ENCODE results near the gene AMIGO1. TPM values are rescaled to one million over a fixed set of nuclear protein-coding genes. Genes with fewer than 3 reads are reported as not detected.

The AMIGO1 gene
- total and polyA plus RNA-seq, 10 of the 15 experiments (the other 5 are each of a cell fraction or from before 2014, with no cell fraction given), result 0.02 to 0.28 (median 0.08) TPM; not detected in 1

DNA sequence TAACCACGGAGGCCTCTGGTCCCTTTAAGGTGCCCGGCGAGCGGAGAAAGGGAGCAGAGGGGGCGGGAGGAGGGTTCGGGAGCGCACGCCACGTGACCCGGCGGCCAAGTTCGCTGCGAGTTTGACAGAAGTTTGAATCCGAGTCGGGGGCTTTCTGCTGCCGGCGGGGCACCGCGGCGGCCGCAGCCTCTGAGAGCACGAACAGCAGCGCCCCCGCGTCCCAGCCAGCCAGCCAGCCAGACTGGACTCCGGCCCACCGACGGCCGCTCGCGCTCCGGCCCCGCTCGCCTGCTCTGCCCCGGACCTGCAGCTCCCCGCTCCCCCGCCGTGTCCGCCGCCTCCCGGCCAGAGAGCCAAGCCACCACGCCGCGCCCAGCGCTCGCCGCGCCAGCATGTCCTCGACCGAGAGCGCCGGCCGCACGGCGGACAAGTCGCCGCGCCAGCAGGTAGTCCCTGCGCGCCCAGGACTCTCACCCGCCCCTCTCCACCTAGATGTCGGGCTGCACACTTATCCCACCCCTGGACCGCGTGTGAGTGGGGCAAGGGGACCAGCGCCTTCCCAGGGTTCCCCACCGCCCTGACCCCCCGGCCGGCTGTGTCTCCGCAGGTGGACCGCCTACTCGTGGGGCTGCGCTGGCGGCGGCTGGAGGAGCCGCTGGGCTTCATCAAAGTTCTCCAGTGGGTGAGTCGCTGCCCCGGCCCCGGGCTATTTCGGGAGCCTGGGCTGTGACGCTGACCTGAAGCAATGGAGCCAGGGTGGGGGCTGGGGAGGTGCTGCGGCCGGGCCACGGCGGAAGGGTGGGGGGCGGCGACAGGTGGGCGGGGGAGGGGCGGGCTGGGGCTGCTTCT, 42.9 kb downstream of the AMIGO1 start, which contains the start of gene SYPL2:
TSS of gene SYPL2 (plus strand) at position 95 of the 849 bp plus-strand sequence. CDS start at position 393, 298 bp downstream.
- Histone ChIP-seq H3K9me3 (replicated peaks; ENCODE audit: control insufficient read depth, insufficient read depth, low read length) (no peaks in the 10 kb centered on the region), H3K79me2 (ENCODE audit: control insufficient read depth, insufficient read depth, low read length) (no peaks in the 10 kb centered on the region), H4K20me1 (ENCODE audit: control insufficient read depth, insufficient read depth) (no peaks in the 10 kb centered on the region), H3K4me3 (no peak within 1 kb of the TSS), H3K27ac (ENCODE audit: control insufficient read depth, insufficient read depth) (no peak within 1 kb of the TSS), H3K4me1 (ENCODE audit: control insufficient read depth, insufficient read depth, low read length) (no peaks in the 10 kb centered on the region), H3K4me2 (ENCODE audit: control insufficient read depth, insufficient read depth) (peak within 1 kb of the TSS; percentile 64; the same call in 1 of the 2 replicates), H3K36me3 (ENCODE audit: control insufficient read depth in 2 of 2, insufficient read depth in 2 of 2, low read length in 1 of 2) (no peaks in the 10 kb centered on the region), H2AFZ (ENCODE audit: control insufficient read depth, low read depth, low read length) (no peak within 1 kb of the TSS), H3K9ac (ENCODE audit: control insufficient read depth, insufficient read depth, low read length) (no peak within 1 kb of the TSS), H3K27me3 (replicated peaks in 1 of 2; ENCODE audit: control insufficient read depth in 2 of 2, insufficient read depth in 2 of 2, low read length in 1 of 2) (peaks cover 4 to 7% of the 10 kb centered on the region in 2 experiments; a peak in 3 of 4 replicates)
- DNase-seq (ENCODE audit: low read depth, low spot score), result no peak
- FAIRE-seq, result no peak
- CTCF ChIA-PET, result interaction anchor here (0.7 kb wide), 1 partner anchor 66 kb away, joined by 3 read pairs; no protein-coding TSS in a partner anchor
- no peak; the same call in 2 of the 3 replicates for ATAC-seq
- in situ Hi-C loops (cut with MboI), result no loop called here
- RAD21 ChIA-PET (ENCODE audit: unreplicated experiment), result no interaction called here
- intact Hi-C loops (cut with micrococcal nuclease; ENCODE audit: unreplicated experiment), result no loop called here
- SMC1A ChIA-PET (ENCODE audit: uncharacterized antibody, unreplicated experiment), result no interaction called here
- 51% methylated on average over 63 of the region's 88 CpGs for WGBS (ENCODE audit: insufficient coverage, insufficient replicate concordance, low lambda C conversion rate, missing lambda C conversion rate)
- POLR2A ChIA-PET, result no interaction called here
- no TSS peak for BruUV-seq (replicated peaks)
- no peak for TF ChIP-seq IKZF2 (IDR thresholded peaks at IDR 0.05)
- no peak for TF ChIP-seq MTA3 (IDR thresholded peaks at IDR 0.05; ENCODE audit: borderline replicate concordance, low read length)
- no peak for TF ChIP-seq JUNB (IDR thresholded peaks at IDR 0.05)
- TF ChIP-seq, protein P1, sequence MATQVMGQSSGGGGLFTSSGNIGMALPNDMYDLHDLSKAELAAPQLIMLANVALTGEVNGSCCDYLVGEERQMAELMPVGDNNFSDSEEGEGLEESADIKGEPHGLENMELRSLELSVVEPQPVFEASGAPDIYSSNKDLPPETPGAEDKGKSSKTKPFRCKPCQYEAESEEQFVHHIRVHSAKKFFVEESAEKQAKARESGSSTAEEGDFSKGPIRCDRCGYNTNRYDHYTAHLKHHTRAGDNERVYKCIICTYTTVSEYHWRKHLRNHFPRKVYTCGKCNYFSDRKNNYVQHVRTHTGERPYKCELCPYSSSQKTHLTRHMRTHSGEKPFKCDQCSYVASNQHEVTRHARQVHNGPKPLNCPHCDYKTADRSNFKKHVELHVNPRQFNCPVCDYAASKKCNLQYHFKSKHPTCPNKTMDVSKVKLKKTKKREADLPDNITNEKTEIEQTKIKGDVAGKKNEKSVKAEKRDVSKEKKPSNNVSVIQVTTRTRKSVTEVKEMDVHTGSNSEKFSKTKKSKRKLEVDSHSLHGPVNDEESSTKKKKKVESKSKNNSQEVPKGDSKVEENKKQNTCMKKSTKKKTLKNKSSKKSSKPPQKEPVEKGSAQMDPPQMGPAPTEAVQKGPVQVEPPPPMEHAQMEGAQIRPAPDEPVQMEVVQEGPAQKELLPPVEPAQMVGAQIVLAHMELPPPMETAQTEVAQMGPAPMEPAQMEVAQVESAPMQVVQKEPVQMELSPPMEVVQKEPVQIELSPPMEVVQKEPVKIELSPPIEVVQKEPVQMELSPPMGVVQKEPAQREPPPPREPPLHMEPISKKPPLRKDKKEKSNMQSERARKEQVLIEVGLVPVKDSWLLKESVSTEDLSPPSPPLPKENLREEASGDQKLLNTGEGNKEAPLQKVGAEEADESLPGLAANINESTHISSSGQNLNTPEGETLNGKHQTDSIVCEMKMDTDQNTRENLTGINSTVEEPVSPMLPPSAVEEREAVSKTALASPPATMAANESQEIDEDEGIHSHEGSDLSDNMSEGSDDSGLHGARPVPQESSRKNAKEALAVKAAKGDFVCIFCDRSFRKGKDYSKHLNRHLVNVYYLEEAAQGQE (IDR thresholded peaks at IDR 0.05; ENCODE audit: low read depth, low read length), result no peak
- TF ChIP-seq ETV6 (conservative IDR thresholded peaks at IDR 0.05 in 1 of 2, IDR thresholded peaks at IDR 0.05 in 1 of 2; ENCODE audit: borderline replicate concordance in 1 of 2, low read depth in 1 of 2), result no peak
- no peak for TF ChIP-seq ATF7 (IDR thresholded peaks at IDR 0.05; ENCODE audit: low read depth)
- TF ChIP-seq, protein P2, sequence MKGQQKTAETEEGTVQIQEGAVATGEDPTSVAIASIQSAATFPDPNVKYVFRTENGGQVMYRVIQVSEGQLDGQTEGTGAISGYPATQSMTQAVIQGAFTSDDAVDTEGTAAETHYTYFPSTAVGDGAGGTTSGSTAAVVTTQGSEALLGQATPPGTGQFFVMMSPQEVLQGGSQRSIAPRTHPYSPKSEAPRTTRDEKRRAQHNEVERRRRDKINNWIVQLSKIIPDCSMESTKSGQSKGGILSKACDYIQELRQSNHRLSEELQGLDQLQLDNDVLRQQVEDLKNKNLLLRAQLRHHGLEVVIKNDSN (IDR thresholded peaks at IDR 0.05; ENCODE audit: borderline replicate concordance, extremely low read length, insufficient read depth, low read depth, low read length), result peak; percentile 59
- peak; percentile 93 for TF ChIP-seq SUZ12 (IDR thresholded peaks at IDR 0.05; ENCODE audit: unreplicated experiment)
- TF ChIP-seq IKZF1 (conservative IDR thresholded peaks at IDR 0.05), result peak; percentile 24; the same call in 1 of the 2 replicates
- no peak for TF ChIP-seq CBFB (IDR thresholded peaks at IDR 0.05; ENCODE audit: low read depth)
- no peak for TF ChIP-seq WRNIP1 (IDR thresholded peaks at IDR 0.05; ENCODE audit: borderline replicate concordance, low read depth, low read length)
- TF ChIP-seq, protein P3, sequence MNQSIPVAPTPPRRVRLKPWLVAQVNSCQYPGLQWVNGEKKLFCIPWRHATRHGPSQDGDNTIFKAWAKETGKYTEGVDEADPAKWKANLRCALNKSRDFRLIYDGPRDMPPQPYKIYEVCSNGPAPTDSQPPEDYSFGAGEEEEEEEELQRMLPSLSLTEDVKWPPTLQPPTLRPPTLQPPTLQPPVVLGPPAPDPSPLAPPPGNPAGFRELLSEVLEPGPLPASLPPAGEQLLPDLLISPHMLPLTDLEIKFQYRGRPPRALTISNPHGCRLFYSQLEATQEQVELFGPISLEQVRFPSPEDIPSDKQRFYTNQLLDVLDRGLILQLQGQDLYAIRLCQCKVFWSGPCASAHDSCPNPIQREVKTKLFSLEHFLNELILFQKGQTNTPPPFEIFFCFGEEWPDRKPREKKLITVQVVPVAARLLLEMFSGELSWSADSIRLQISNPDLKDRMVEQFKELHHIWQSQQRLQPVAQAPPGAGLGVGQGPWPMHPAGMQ (IDR thresholded peaks at IDR 0.05; ENCODE audit: borderline replicate concordance), result no peak
